Mesenteric fat pad (tissue), 1 donor: Measurements from ENCODE around the gene LCP1. TPM values are rescaled to one million over a fixed set of nuclear protein-coding genes. Genes with fewer than 3 reads are reported as not detected.

Source experiments
- DNase-seq: peaks from one replicate; pipeline ENCODE4 v3.0.0-alpha.2; 2020; ENCODE audit warnings: low spot score
- total RNA-seq: library from RNA; stranded (reverse); fragmentation: NEBNext Ultra II Directional; extraction: Animal tissue kit (Norgen Biotek cat#: 25700); gene quantifications from one replicate; pipeline ENCODE4 v1.2.1, GENCODE V29; 2021
- donor health status: DM: yes; HTN: yes; CAD: no.

LCP1 gene
- total RNA-seq, 1 donor from 2014 or later, result 195 TPM

DNA sequence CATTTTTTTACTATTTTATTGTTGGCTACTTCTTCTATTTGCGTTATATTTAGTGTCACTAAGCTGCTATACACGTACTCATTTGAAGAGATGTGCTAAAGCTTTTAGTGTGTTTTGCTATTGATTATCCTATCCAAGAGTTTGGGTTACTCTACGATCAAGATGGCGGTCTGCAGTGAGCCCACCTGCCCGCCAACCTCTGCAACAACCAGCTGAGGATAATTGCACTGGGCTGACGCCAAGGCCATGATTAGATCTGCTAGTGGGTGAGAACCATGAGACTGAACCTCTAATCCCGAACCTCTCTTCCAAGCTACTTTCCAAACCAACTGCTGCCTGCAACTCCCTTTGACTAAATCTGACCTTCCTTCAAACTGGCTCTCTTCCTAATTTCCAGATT lies 78.9 kb downstream of the LCP1 start:
- no peak for DNase-seq

- no peak for DNase-seq
Measured at GRCh38 chr13:46102255-46102605, 79.7 kb downstream of the LCP1 start.

GRCh38 chr13:46101484-46102254 lies 80.3 kb downstream of the LCP1 start:
- DNase-seq, result no peak

GRCh38 chr13:46101002-46101401 lies 81.0 kb downstream of the LCP1 start:
- DNase-seq, result no peak

DNA sequence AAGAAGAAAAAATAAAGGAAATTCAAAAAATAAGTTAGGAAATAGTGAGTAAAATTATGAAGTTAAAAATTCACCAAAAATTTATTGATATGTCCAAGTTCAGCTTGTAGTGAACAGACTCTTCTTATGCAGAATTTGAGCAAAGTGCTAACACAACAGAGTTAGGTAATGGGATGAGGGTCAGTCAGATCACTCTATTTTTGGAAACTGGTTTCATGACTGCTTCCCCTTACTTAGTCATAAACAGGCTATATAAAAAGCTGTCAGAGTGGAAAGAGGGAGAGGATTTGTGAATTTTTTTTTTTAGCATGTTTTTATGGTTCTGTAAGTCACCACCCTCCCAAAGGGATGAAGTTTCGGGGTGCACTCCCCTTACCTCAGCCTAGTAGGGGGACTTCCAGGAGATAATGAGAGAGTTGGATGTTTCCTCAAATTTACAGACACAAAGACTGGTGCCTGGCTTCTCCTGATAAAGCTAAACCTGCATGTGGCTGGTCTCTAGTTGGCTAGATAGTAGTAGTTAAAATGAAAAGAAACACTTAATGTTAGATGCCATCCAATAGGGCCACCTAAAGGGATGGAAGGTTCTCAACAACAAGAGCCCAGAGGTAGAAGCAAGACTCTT lies 81.7 kb downstream of the LCP1 start:
- DNase-seq, result no peak

DNA sequence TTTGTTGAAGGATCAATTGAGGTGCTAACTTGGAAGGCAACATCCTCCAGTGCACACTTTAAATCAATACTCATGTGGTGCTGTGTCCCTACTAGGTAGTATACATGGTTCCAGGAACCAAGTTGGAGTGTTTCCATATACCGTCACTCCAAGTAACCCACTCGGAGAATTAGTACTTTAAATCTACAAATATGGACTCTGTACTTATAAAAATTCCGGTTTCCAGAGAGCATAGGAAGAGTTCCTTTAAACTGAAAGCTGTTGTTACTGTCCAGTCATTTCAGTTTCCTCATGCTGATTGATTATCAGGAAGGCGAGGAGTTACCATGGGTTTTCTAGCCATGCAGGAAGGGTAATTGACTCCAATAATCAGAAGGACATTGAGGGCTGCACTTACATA lies 84.3 kb downstream of the LCP1 start:
- no peak for DNase-seq

DNA sequence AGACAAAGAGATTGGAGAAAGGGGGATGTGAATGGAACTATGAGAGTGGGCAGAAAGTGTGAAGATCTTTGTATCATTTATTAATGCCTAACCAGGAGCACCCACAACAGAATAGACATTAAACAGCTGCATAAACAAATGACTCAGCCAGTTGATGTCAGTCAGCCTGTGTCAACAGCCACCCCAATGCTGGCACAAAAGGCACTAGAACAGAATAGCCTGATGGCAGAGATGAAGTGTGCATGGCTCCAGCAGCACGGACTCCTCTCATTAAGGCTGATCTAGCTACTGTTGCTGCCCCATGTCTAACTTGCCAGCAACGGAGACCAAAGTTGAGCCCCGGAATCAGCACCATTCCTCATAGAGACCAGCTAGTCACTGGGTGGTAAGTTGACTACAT lies 85.0 kb downstream of the LCP1 start:
- no peak for DNase-seq

DNA sequence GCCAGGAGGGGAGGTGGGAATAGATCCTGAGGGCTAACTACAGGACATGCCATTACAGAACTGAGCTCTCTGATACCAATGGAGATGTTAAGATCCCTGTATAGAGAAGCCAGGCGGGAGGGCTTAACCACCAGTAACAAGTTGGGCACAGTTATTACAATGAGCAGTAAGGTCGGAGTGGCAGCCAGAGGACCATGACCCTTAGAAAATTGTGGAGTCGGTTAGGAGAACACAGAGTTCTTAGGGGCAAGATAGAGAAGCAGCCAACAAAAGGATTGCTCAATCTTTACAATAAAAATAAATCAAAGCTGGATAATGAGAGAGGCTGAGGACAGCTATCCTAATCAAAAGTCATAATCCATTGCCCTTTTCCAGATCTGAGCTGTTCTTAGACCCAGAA lies 87.5 kb downstream of the LCP1 start:
- no peak for DNase-seq

GRCh38 chr13:46088821-46089562 lies 93.0 kb downstream of the LCP1 start:
- DNase-seq, result no peak

GRCh38 chr13:46087481-46087880 lies 94.5 kb downstream of the LCP1 start:
- DNase-seq, result no peak

GRCh38 chr13:46086985-46087384 lies 95.0 kb downstream of the LCP1 start:
- no peak for DNase-seq

DNA sequence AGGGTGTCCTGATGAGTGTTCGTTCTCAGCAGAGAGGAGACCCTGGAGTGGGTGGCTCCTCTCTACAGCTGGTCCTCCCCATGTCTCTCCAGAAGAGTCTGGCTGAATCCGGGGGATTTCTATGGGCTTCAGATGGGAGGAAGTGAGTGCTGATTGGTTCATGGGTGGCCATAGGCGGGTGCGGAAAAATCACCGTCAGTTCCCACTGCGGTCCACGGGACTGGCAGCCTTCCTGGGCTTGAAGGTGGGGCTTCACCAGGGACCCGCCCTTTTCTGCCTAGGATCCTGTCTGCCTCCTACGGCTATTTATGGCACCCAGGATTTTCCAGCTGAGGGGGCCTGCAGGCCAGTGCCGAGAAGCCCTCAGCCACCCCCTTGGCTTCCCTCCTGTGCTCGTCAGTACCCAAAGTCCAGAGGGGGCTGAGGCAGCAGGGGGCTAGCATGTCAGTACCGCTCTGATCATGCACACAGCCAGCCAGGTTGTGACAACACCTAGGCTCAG lies 95.5 kb downstream of the LCP1 start:
- no peak for DNase-seq

GRCh38 chr13:46085737-46086136 lies 96.2 kb downstream of the LCP1 start:
- no peak for DNase-seq

- DNase-seq, result no peak
Measured at GRCh38 chr13:46082324-46082723, 99.7 kb downstream of the LCP1 start.

- no peak for DNase-seq
Measured at GRCh38 chr13:46079770-46080169, 102.2 kb downstream of the LCP1 start.

- no peak for DNase-seq
Measured at GRCh38 chr13:46077265-46077664, 104.7 kb downstream of the LCP1 start.

DNA sequence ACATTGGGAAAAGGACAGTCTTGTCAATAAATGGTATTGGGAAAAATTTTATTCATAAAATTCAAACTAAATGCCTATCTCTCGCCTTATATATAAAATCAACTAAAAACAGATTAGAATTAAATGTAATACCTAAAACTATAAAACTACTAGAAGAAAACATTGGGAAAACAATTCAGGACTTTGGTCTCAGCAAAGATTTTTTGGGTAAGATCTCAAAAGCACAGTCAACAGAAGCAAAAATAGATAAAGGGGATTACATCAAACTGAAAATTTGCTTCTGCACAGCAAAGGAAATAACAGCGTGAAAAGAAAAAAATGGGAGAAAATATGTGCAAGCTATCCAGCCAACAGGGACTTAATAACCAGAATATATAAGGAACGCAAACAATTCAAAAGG lies 105.2 kb downstream of the LCP1 start:
- DNase-seq, result no peak

Other genes starting within 250 kb of the LCP1 start
- 44.1 TPM for gene ZC3H13, start 129.4 kb downstream of the LCP1 start, total RNA-seq
- gene CPB2, start 77.1 kb downstream of the LCP1 start, total RNA-seq, result not detected
- gene LRRC63, start 29.8 kb upstream of the LCP1 start, total RNA-seq, result 0.19 TPM
- gene RUBCNL, start 205.1 kb upstream of the LCP1 start, total RNA-seq, result 6.7 TPM